HG03565 (cell line): Measurements from ENCODE around the gene SHC4.
"Not testable (repeated sequence)": the region's sequence is repeated elsewhere in the genome, so short reads cannot be mapped to it uniquely, and the experiment has no call there.

ENCODE experiments used
- ATAC-seq: cut with Tn5 transposase; IDR thresholded peaks from one replicate; pipeline ENCODE4 v1.9.1; 2021; ENCODE audit warnings: mild to moderate bottlenecking, moderate library complexity; ENCODE audit not compliant: unreplicated experiment

Gene SHC4

DNA sequence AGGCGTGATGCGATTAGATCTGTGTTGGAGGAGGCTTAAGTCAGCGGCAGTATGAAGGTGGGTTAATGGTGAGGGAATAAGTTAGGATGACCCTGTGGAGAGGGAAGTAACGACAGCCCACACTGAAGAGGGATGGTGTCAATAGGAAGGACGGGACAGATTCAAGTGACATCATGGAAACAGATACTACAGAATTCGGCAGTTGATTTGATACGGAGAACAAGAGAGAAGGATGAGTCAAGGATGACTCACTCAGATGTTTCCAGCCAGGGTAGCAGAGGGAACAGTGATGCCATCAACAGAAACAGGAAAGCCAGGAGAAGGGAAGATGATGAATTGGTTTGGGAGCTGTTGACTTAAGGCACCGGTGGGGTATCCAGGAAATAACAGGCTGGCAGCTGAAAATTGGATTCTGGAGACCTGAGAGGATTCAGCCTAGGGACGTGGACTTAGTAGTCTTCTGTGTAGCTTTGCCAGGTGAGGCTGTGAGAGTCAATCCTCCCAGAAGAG lies 38.0 kb downstream of the SHC4 start:
- ATAC-seq, result no peak

DNA sequence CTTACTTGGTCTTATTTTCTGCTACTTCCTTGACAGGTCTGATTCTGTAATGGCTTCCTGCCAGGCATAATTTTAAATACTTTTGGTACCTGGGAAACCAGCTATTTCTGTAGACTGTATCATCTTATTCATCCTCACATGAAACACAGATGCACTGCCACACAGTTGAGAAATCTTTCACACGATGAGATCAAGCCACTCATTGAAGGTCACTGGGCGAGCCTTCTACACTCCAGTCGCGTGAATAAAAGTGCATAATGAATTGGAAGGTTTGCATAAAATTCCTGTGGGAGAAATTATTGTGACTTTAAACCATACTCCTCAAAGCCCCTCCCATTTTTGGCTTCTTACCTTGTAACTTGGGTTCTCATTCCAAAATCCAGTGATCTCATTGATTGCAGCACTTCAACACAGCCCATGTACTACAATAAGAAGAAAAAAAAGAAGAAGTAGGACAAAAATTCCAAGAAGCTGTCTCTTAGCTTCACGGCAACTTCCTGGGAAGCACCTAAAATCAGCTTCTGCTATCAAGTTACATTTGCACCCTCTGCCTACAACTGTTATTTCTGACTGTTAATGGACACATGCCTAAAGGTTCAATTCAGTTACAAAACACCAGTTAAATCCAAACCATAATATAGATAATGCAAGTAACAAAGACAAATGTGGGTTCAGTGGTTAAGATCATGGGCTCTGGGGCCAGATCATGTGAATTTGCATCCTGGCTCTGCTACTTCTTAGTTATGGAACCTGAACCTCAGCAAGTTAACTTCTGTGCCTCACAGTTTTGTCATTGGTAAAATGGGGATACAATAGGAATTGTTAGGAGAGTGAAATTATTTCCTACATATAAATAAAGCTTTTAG lies 39.0 kb downstream of the SHC4 start:
- no peak for ATAC-seq

DNA sequence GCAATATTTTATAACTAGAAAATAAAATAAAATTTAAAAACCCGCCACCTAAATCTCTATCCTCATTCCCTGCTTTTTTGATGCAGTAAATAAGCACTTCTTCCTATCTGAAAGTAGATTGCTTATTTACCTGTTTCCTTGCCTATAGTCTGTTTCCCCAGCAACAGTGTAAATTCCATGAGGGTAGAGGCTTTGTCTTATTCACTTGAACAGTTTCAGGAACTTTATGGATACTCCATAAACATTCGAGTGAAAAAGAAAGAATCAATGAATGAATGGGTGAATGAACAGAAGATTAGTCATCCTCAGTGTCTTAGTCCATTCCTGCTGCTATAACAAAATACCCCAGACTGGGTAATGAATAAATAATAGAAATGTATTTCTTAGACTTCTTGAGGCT lies 41.7 kb downstream of the SHC4 start:
- ATAC-seq, result no peak

DNA sequence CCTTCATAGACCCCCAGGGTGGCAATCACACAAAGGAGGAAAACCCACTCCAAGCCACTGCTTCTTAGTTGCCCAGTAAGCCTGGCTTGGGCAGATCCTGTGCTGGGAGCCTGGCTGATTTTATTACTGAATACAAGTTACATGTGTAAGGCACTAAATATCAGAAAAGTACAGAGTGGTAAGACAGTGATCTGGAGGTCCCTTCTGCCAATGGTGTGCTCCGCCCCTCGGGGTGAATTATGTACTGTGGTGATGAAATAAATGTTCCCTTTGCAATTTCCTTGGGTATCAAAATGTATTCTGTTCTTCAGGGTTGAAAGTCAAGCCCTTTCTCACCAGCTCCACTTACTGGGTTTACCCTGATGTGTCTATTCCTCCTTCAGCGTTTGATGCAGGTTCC lies 47.0 kb downstream of the SHC4 start:
- ATAC-seq, result no peak

DNA sequence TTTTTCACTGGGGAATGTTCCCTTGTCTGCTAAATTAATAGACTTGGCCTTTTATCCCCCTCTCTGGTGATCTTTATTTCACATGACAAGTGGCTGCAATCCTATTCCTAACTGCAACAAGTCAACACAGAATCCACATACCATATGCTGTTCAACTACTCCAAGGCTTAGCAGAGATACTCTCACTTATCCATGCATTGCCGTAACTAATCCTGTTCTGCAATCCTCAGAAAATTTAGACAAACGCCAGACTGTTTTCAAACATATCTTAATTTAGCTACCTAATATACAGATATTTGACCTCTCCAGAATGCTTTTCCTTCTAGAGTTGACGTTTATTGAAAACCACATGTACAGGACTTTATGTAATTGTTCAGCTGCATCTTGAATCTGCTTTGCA lies 47.9 kb downstream of the SHC4 start:
- ATAC-seq, result no peak

DNA sequence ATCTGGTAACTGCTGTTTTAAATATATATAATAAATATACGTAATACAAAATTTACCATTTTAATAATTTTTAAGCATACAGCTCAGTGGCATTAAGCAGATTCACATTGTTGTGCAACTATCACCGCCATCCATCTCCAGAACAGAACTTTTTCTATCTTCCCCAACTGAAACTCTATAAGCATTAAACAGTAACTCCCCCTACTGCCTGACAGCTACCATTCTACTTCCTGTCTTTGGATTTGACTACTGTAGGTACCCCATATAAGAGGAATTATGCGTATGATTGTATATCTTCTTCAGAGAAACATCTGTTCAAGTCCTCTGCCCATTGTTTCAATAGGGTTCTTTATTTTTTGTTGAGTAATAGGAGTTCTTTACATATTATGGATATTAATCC lies 49.0 kb downstream of the SHC4 start:
- ATAC-seq, result no peak

DNA sequence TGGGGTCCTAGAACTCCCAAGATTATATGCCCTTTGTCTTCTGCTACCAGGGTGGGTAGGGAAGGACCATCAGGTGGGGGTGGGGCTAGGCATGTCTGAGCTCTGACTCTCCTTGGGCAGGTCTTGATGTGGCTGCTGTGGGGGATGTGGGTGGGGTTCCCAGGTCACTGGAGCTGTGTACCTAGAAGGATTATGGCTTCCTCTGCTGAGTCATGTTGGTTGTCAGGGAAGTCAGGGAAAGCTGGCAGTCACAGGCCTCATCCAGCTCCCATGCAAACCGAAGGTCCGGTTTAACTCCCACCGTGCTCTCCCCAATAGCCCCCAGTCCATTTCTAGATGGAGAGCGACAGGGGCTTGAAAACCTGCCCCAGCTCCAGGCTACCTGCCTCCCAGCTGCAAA lies 50.6 kb downstream of the SHC4 start:
- no peak for ATAC-seq

DNA sequence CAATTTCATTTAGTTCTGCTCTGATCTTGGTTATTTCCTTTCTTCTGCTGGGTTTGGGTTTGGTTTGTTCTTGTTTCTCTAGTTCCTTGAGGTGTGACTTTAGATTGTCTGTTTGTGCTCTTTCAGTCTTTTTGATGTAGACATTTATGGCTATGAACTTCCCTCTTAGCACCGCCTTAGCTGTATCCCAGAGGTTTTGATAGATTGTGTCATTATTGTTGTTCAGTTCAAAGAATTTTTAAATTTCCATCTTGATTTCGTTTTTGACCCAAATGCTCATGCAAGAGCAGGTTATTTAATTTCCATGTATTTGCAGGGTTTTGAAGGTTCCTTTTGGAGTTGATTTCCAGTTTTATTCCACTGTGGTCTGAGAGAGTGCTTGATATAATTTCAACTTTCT lies 53.2 kb downstream of the SHC4 start:
- ATAC-seq, result not testable (repeated sequence)

DNA sequence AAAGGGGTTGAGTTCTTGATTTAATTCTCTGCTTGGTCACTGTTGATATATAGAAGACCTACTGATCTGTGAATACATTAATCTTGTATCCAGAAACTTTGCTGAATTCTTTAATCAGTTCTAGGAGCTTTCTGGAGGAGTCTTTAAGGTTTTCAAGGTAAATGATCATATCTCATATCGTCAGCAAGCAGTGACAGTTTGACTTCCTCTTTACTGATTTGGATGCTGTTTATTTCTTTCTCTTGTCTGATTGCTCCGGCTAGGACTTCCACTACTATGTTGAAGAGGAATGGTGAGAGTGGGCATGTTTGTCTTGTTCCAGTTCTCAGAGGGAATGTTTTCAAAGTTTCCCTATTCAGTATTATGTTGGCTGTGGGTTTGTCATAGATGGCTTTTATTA lies 54.4 kb downstream of the SHC4 start:
- not testable (repeated sequence) for ATAC-seq

DNA sequence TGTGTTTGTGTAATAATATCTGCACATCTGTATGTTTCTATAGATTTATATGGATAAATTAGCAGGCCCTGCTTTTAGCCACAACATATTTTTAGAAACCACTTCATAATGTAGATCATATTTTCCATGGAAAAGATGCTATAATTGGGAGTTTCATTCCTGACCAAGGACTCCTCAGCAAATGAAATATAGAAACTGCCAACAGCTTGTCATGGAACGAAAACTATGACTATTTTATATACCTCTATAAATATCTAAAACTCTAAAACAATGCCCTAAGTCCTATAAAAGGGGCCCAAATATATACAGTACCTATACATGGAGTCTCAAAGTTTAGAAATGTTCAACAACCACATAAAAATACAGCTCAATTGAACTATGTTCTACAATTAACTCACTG lies 57.9 kb downstream of the SHC4 start:
- ATAC-seq, result no peak

DNA sequence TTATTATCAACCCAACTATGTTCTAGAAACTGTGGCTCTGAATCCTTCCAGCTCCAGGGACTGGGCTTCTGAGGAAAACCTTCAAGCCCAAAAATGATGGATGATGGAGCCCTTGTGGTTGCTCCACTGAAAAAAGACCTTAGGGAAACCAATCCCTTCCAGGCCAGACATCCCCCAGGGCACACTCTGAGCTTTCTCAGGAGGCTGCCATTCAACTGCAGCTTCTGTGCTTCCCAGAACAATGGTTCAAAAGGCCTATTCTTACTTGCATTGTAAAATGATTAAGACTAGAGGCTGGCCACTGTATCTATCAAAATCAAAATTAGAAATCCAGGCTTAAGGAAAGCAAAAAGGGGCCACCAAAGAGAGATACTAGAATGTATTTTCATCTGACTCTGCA lies 58.5 kb downstream of the SHC4 start:
- no peak for ATAC-seq

DNA sequence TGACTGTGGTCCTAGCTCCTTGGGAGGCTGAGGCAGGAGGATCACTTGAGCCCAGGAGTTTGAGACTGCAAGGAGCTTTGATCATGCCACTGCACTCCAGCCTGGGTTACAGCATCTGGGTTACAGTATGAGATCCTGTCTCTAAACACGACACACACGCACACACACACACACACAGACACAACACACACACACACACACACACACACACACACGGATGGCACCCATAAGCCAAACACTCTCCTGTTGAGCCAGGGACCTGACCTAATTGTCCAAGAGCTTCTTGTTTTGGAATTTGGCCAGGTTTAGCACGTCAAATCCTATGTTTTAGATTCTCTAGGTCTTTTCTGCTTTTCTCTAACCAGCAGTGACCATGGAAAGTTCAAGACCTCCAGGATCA lies 59.0 kb downstream of the SHC4 start:
- ATAC-seq, result no peak

DNA sequence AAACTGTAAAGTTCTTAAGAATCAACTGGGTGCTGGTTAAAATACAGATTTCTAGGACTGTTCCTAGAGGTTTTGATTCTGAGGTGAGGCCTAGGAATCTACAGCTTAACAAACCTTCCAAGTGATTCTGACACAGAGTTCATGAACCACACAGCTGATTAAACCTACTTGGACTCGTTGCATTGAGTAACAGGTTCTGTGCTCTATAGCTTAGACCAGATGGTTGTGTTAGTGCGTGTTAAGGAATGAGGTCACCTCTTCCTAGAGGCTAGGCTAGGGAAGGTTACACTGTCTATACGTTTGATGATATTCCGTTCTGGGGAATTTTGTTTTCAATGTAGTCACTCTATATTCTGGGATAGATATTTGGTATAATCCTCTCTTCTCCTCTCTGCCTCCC lies 63.9 kb downstream of the SHC4 start:
- no peak for ATAC-seq

DNA sequence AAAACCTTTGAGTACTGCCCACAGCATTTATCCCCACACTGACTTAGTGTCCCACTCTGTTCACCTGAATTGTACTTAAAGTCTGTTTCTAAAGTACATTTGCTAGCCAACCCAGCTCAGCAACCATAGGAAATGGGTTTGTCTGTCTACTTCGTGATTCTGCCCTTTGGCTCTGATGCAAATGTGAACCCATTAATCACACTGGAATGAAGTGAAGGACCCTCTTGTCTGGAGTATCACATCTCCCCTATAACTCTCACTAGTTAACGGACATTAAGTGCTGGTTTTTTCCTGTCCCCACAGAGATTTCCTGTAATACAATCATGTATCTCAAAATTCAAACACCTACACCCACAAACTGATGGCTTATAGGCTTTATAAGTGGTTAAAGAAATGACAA lies 65.3 kb downstream of the SHC4 start:
- ATAC-seq, result no peak

DNA sequence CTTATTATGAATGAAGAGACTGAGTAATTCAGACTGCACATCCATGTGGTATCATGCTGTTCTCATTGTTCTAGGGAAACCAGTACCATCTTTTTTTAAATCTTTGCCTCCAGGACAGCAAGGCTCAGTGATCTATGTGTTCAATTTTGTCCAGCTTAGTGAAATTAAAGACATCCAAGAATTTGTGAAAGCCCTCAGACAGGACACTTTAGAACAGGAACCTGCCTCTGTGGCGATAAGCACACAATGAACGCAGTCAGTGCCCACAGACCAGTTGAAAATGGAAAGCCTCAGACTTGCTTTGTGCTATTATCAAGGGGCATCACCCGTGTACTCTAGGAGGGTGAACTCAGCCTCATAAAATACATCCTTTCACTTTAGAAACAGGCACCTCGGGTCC lies 65.7 kb downstream of the SHC4 start:
- ATAC-seq, result no peak

DNA sequence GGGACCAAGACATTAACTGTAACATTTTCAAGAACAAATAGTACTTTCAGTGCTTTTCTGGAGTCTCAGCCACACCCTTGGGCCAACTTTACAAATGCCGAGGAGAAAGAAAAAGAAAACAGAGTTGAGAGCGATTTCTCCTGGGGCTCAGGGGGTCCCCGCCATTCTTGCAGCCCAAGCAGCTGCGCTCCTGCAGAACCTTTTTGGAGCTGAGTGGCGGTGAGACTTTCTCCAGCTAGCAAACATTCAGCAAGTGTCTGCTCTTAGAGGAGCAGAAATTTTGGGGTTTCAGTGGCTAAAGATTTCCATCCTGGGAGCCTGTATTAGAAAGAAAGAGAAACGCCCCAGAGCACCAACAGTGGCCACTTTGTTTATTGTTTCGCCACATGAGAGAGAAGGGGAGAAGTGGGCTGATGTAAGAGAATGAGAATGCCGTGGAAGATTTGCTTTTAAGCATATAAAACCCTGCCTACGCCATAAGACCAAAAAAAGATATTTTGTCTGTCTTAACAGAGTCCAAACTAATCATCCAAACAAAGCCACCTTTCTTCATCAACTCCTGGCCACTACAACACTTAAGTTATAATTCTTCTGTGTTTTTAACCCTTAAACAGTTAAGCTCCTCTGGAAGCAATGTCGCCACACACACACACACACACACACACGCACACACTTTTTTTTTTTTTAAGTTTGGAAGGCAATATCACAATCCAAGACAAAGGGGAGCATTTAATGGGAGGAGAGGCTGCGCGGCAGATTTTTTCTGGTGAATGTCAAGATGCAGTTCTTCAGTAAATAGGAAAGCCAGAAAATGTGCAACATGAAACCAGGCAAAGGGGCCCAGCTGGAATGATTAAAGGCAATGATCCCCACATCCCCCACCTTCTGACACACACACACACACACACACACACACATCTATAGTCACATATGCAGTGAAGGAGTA lies 66.6 kb downstream of the SHC4 start:
- no peak for ATAC-seq

DNA sequence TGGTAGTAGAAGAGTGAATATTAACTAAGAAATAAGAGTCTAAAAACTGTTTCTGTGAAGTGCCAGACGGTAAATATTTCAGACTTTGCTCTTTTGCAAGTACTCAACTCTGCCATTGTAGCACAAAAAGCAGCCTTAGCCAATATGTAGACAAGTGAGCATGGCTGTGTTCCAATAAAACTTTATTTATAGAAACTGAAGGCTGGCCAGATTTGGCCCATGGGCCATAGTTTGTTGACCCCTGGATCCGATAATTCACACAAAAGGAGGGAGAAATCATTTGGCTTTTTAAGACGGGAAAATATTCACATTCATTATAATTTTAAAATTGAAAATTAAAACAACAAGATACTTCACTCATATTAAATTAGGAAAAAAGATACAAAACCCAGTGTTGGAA lies 70.4 kb downstream of the SHC4 start:
- ATAC-seq, result no peak

DNA sequence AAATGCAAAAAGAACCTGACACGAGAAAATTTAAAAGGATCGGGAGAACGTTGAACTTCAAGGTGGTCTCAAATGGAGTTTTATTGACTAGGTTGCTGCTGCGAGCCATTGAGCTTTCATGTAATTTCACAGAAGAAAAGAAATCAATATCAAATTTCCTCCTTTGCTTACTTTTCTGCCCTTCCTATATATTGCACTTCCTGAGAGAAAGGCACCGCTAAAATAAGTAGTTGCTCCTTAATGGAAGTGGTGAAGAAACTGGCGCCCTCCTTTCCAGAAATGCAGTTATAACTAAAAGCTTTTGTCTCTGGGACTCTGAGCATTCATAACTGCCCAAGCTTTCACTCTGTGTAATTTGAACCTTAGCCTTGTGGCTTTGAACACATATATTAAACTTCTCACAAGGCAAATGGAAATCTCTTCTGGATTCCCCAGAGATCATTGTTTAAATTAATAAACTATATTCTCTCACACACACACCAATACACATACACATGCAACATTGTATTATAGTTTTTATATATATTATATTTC lies 72.4 kb downstream of the SHC4 start:
- ATAC-seq, result no peak

DNA sequence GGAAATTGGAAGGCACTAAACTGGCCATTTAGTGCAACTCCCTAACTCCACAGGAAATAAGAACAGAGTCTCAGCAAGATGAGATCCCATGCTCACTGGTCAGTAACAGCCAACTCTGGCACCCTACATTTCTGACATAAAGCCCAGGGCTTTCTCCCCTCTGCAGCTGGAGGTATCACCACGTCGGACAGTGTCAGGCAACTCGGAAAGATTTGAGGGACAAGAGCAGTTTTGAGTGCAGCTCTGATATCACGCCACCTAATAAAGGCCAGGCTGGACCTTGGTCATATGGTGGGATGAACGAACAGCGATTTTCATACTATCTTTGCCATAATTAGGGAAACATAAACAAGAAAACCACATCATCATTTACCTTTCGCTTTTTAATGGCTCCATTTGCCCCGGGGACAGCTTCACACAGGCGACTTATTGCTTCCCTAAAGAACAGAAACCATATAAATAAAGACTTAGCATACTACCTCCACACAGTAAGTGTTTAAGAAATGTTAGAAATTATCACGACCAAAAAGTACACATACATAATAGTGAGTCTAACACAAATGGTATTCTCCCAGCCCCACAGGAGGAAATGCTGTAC lies 73.2 kb downstream of the SHC4 start:
- no peak for ATAC-seq

DNA sequence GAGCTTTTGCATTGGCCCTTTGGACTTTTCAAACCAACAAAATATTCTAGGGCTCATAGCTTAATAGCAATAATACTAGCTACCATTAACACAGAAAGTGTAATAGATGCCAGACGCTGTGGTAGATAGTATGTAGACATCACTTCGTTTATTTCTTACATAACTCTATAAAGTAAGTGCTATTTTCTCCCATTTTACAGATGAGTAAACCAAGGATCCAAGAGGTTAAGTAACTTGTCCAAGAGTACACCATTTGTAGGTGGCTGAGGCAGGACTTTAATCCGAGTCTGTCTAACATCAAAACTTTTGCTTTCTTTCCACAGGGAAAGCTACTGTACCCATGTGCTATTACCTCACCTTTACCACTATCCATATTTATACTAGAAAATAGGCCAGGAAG lies 73.8 kb downstream of the SHC4 start:
- no peak for ATAC-seq

DNA sequence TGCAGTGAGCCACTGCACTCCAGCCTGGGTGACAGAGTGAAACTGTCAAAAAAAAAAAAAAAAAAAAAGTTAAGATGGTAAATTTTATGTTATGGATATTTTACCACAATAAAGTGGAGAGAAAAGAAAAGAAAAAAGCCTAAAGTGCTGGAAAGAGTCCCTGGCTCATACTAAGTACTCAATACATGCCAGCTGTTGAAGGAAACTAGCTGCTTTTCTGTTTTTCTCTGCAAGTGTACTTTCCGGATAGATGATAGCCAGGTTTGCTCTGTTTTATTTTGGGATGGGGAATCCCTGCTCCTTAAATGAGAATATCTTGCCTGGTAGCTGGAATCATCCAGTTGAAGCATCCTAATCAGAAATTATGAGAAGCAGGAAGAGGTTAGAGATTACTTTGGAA lies 74.9 kb downstream of the SHC4 start:
- no peak for ATAC-seq
